ENCODE data around the gene FANCE.

DNA sequence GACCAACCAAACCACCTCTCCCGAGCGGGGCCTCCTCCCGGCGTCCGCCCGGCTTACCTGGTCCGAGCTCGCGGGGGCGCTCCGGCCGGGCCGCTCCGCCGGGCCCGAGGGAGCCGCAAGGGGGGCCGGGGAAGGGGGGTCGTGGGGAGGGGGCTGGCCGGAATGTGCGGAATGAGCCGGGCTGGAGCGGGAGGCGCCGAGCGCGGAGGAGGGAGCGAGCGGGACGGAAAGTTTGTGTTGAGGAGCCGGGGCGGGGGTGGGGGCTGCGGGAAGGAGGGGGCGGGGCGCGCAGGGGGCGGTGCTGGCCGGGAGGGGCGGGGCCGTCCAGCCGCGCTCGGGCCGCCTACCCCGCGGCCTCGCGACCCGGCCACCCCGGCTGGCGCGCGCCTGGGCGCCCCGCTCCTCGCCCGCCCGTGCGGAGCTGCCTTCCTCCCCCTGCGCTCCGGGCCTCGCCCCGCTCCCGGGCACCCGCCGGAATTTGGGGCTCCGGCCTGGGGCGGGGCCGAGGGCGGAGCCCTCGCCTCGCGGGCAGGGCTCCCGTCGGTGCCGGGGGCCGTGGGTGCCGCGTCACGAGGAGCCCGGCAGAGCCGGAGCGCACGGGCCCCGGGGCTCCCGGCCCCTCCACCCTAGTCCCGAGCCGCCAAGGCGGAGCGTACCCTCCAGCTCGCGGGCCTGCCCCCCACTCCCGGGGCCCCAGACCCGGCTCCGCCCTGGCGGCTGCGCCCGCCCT, 44.9 kb downstream of the FANCE start, which contains the start of gene TEAD3:
- TF ChIP-seq, protein P1, sequence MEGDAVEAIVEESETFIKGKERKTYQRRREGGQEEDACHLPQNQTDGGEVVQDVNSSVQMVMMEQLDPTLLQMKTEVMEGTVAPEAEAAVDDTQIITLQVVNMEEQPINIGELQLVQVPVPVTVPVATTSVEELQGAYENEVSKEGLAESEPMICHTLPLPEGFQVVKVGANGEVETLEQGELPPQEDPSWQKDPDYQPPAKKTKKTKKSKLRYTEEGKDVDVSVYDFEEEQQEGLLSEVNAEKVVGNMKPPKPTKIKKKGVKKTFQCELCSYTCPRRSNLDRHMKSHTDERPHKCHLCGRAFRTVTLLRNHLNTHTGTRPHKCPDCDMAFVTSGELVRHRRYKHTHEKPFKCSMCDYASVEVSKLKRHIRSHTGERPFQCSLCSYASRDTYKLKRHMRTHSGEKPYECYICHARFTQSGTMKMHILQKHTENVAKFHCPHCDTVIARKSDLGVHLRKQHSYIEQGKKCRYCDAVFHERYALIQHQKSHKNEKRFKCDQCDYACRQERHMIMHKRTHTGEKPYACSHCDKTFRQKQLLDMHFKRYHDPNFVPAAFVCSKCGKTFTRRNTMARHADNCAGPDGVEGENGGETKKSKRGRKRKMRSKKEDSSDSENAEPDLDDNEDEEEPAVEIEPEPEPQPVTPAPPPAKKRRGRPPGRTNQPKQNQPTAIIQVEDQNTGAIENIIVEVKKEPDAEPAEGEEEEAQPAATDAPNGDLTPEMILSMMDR (IDR thresholded peaks at IDR 0.05; ENCODE audit: poor library complexity, severe bottlenecking), result no peak
- TF ChIP-seq EZH2 (IDR thresholded peaks at IDR 0.05; ENCODE audit: borderline replicate concordance, insufficient read depth, low read length, poor library complexity, severe bottlenecking), result no peak
- no peak for TF ChIP-seq SMC3 (conservative IDR thresholded peaks at IDR 0.05; ENCODE audit: poor library complexity)
- TF ChIP-seq, protein P2, sequence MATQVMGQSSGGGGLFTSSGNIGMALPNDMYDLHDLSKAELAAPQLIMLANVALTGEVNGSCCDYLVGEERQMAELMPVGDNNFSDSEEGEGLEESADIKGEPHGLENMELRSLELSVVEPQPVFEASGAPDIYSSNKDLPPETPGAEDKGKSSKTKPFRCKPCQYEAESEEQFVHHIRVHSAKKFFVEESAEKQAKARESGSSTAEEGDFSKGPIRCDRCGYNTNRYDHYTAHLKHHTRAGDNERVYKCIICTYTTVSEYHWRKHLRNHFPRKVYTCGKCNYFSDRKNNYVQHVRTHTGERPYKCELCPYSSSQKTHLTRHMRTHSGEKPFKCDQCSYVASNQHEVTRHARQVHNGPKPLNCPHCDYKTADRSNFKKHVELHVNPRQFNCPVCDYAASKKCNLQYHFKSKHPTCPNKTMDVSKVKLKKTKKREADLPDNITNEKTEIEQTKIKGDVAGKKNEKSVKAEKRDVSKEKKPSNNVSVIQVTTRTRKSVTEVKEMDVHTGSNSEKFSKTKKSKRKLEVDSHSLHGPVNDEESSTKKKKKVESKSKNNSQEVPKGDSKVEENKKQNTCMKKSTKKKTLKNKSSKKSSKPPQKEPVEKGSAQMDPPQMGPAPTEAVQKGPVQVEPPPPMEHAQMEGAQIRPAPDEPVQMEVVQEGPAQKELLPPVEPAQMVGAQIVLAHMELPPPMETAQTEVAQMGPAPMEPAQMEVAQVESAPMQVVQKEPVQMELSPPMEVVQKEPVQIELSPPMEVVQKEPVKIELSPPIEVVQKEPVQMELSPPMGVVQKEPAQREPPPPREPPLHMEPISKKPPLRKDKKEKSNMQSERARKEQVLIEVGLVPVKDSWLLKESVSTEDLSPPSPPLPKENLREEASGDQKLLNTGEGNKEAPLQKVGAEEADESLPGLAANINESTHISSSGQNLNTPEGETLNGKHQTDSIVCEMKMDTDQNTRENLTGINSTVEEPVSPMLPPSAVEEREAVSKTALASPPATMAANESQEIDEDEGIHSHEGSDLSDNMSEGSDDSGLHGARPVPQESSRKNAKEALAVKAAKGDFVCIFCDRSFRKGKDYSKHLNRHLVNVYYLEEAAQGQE (IDR thresholded peaks at IDR 0.05; ENCODE audit: borderline replicate concordance), result no peak
- no peak for TF ChIP-seq POLR2AphosphoS5 (IDR thresholded peaks at IDR 0.05)
- TF ChIP-seq RAD21 (conservative IDR thresholded peaks at IDR 0.05), result no peak
